ENCODE measurements around the gene SPRYD4.

The SPRYD4 gene

GRCh38 chr12:56474389-56474788, 6.0 kb downstream of the SPRYD4 start:
- Histone ChIP-seq H3K4me2 (ENCODE audit: low read depth, low read length, poor library complexity, severe bottlenecking) (no peak overlapping the region), H3K79me2 (ENCODE audit: insufficient read depth, low read length) (peaks cover 29% of the 10 kb centered on the region), H3K4me1 (ENCODE audit: insufficient read depth, low read length, poor library complexity, severe bottlenecking) (peaks cover 23% of the 10 kb centered on the region), H4K20me1 (ENCODE audit: insufficient read depth, low read length, poor library complexity, severe bottlenecking) (no peaks in the 10 kb centered on the region), H3K9me2 (replicated peaks; ENCODE audit: low read depth, low read length) (no peaks in the 10 kb centered on the region), H2AFZ (ENCODE audit: low read length) (no peak overlapping the region), H3K27me3 (ENCODE audit: insufficient read depth, low read length, poor library complexity, severe bottlenecking) (no peaks in the 10 kb centered on the region), H3K9ac (ENCODE audit: low read depth, low read length, poor library complexity, severe bottlenecking) (no peak overlapping the region), H3F3A (ENCODE audit: low read depth) (no peaks in the 10 kb centered on the region), H3K9me3 (ENCODE audit: insufficient read depth, low read depth, low read length) (no peaks in the 10 kb centered on the region), H3K4me3 (ENCODE audit: low read length, poor library complexity, severe bottlenecking) (no peak overlapping the region), H3K36me3 (ENCODE audit: insufficient read depth, low read length) (no peaks in the 10 kb centered on the region)
- TF ChIP-seq EZH2phosphoT487 (IDR thresholded peaks at IDR 0.05; ENCODE audit: borderline replicate concordance): no peak
- TF ChIP-seq, protein P1, sequence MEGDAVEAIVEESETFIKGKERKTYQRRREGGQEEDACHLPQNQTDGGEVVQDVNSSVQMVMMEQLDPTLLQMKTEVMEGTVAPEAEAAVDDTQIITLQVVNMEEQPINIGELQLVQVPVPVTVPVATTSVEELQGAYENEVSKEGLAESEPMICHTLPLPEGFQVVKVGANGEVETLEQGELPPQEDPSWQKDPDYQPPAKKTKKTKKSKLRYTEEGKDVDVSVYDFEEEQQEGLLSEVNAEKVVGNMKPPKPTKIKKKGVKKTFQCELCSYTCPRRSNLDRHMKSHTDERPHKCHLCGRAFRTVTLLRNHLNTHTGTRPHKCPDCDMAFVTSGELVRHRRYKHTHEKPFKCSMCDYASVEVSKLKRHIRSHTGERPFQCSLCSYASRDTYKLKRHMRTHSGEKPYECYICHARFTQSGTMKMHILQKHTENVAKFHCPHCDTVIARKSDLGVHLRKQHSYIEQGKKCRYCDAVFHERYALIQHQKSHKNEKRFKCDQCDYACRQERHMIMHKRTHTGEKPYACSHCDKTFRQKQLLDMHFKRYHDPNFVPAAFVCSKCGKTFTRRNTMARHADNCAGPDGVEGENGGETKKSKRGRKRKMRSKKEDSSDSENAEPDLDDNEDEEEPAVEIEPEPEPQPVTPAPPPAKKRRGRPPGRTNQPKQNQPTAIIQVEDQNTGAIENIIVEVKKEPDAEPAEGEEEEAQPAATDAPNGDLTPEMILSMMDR (conservative IDR thresholded peaks at IDR 0.05; ENCODE audit: low read length): no peak

DNA sequence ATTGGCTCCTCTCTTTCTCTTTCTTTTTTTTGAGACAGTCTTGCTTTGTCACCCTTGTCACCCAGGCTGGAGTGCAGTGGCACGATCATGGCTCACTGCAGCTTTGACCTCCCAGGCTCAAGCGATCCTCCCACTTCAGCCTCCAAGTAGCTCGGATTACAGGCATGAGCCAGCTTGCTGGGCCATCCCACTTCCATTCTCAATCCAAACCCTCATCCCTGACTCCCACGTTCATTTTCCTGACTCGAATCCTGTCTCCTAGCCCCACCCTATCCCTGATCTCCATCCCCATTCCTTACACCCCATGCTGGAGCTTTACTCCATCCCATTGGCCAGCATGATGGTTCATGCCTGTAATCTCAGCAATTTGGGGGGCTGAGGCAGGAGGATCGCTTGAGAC, 7.8 kb downstream of the SPRYD4 start:
- Histone ChIP-seq H4K20me1 (ENCODE audit: insufficient read depth, low read length, poor library complexity, severe bottlenecking) (no peaks in the 10 kb centered on the region), H3K4me3 (ENCODE audit: low read length, poor library complexity, severe bottlenecking) (no peak overlapping the region), H2AFZ (ENCODE audit: low read length) (no peak overlapping the region), H3K27me3 (ENCODE audit: insufficient read depth, low read length, poor library complexity, severe bottlenecking) (no peaks in the 10 kb centered on the region), H3K4me1 (ENCODE audit: insufficient read depth, low read length, poor library complexity, severe bottlenecking) (peaks cover 6% of the 10 kb centered on the region), H3K36me3 (ENCODE audit: insufficient read depth, low read length) (no peaks in the 10 kb centered on the region), H3K9me2 (replicated peaks; ENCODE audit: low read depth, low read length) (no peaks in the 10 kb centered on the region), H3K9me3 (ENCODE audit: insufficient read depth, low read depth, low read length) (no peaks in the 10 kb centered on the region), H3F3A (ENCODE audit: low read depth) (no peaks in the 10 kb centered on the region), H3K79me2 (ENCODE audit: insufficient read depth, low read length) (peaks cover 11% of the 10 kb centered on the region; the same call in 1 of the 2 replicates), H3K9ac (ENCODE audit: low read depth, low read length, poor library complexity, severe bottlenecking) (no peak overlapping the region), H3K4me2 (ENCODE audit: low read depth, low read length, poor library complexity, severe bottlenecking) (no peak overlapping the region)
- TF ChIP-seq, protein P1 (conservative IDR thresholded peaks at IDR 0.05; ENCODE audit: low read length): no peak
- TF ChIP-seq EZH2phosphoT487 (IDR thresholded peaks at IDR 0.05; ENCODE audit: borderline replicate concordance): no peak

DNA sequence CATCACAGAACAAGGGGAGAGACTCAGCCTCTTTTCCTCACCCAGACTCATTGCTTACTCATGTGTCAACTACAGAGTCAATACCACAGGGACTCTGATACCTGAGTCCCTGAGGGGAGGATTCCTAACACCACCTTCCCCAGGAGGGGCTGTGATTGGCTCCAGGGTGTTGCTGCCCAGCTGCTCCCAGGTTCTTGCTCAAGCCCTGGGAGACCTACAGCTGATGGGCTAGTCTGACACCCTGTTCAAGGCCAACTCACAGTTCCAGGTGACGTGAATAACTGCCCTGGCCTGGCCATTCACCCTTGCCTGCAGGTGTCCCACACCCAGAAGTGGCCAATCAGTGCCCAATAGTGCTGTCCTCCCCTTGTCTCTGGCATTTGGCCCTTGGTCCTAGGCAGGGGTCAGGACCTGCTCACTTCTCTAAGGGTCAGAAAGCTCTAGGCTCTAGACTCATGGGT, 8.6 kb downstream of the SPRYD4 start:
- no peaks in the 10 kb centered on the region for H3K9me2 ChIP-seq (replicated peaks; ENCODE audit: low read depth, low read length)
- H4K20me1 ChIP-seq (ENCODE audit: insufficient read depth, low read length, poor library complexity, severe bottlenecking): no peaks in the 10 kb centered on the region
- no peaks in the 10 kb centered on the region for H3K4me1 ChIP-seq (ENCODE audit: insufficient read depth, low read length, poor library complexity, severe bottlenecking)
- no peak overlapping the region for H3K4me3 ChIP-seq (ENCODE audit: low read length, poor library complexity, severe bottlenecking)
- no peaks in the 10 kb centered on the region for H3F3A ChIP-seq (ENCODE audit: low read depth)
- no peaks in the 10 kb centered on the region for H3K36me3 ChIP-seq (ENCODE audit: insufficient read depth, low read length)
- H3K9me3 ChIP-seq (ENCODE audit: insufficient read depth, low read depth, low read length): no peaks in the 10 kb centered on the region
- H3K9ac ChIP-seq (ENCODE audit: low read depth, low read length, poor library complexity, severe bottlenecking): no peak overlapping the region
- peaks cover 3% of the 10 kb centered on the region; the same call in 1 of the 2 replicates for H3K79me2 ChIP-seq (ENCODE audit: insufficient read depth, low read length)
- H3K27me3 ChIP-seq (ENCODE audit: insufficient read depth, low read length, poor library complexity, severe bottlenecking): no peaks in the 10 kb centered on the region
- no peak overlapping the region for H3K4me2 ChIP-seq (ENCODE audit: low read depth, low read length, poor library complexity, severe bottlenecking)
- no peak overlapping the region for H2AFZ ChIP-seq (ENCODE audit: low read length)
- TF ChIP-seq, protein P1 (conservative IDR thresholded peaks at IDR 0.05; ENCODE audit: low read length): no peak
- TF ChIP-seq EZH2phosphoT487 (IDR thresholded peaks at IDR 0.05; ENCODE audit: borderline replicate concordance): no peak

All from Loucy (cell line).